Gastrocnemius medialis (tissue), 4 donors: ENCODE results near the gene KCNIP3. TPM values are rescaled to one million over a fixed set of nuclear protein-coding genes. Genes with fewer than 3 reads are reported as not detected.
A peak's percentile ranks its signal among the peaks of the same experiment; 100 is the strongest.

Experiments
- ATAC-seq, 2 donors: fragments of 150-250 bp; one replicate each; pipeline ENCODE4 v1.9.1; 2016
- DNase-seq, 2 donors: peaks; one replicate each; pipeline ENCODE4 v3.0.0-alpha.2; 2019
- H3K27ac ChIP-seq, 4 donors: fragments of 200-600 bp; sonication (generic); 1 replicate in 1 of 4; 2 replicates in 3 of 4; pipeline ENCODE4 v1.5.1; 2016 to 2018; ENCODE audit warnings: mild to moderate bottlenecking in 2 of 4, moderate library complexity in 1 of 4
- H3K27me3 ChIP-seq, 3 donors: fragments of 200-600 bp; sonication (generic) in 2 of 3; 1 replicate in 1 of 3; 2 replicates in 2 of 3; pipeline versions ENCODE4 v1.5.1 to v1.6.0; 2016 to 2019; ENCODE audit warnings: mild to moderate bottlenecking in 1 of 3, moderate library complexity in 1 of 3
- H3K36me3 ChIP-seq, 2 donors: fragments of 200-600 bp; sonication (generic) in 1 of 2; one replicate each; pipeline ENCODE4 v1.5.1; 2017 to 2018
- H3K4me1 ChIP-seq, 2 donors: fragments of 200-600 bp; sonication (generic) in 1 of 2; one replicate each; pipeline ENCODE4 v1.5.1; 2016 to 2017; ENCODE audit warnings: mild to moderate bottlenecking in 2 of 2
- H3K4me3 ChIP-seq, 4 donors: fragments of 200-600 bp; sonication (generic) in 3 of 4; 1 replicate in 1 of 4; 2 replicates in 3 of 4; pipeline ENCODE4 v1.5.1; 2016 to 2019; ENCODE audit warnings: mild to moderate bottlenecking in 2 of 4
- H3K9me3 ChIP-seq, 3 donors: fragments of 200-600 bp; sonication (generic) in 2 of 3; 1 replicate in 1 of 3; 2 replicates in 2 of 3; pipeline ENCODE4 v1.5.1; 2016 to 2019
- POLR2A ChIP-seq, 2 donors: fragments of 450-650 bp; IDR thresholded peaks; one replicate each; pipeline ENCODE4 v1.6.1; 2017; ENCODE audit warnings: antibody characterized with exemption in 2 of 2, mild to moderate bottlenecking in 2 of 2, moderate library complexity in 2 of 2
- in situ Hi-C, 4 donors: fragments of 200-750 bp; cut with MboI; loops; one replicate each; pipeline versions ENCODE4 v1.15.0 to v1.8.0; 2017; ENCODE audit warnings: low sequenced_read_pairs in 4 of 4
- intact Hi-C: fragments of 100-400 bp; cut with DNase I; formaldehyde crosslinking; loops from one replicate; pipeline ENCODE4 v1.15.1; 2023; ENCODE audit warnings: low total_unique reads
- total RNA-seq, 4 donors: library from RNA; depleted of rRNA; stranded (reverse); fragments of >200 nt; gene quantifications; one replicate each; pipeline versions ENCODE4 v1.1.0 to v1.2.3, GENCODE V29; 2016
- TF ChIP-seq, protein P1 (sequence below), 5 experiments: fragments of 450-650 bp in 3 of 5; fragments of 200-600 bp in 2 of 5; sonication (generic) in 2 of 5; IDR thresholded peaks in 4 of 5; conservative IDR thresholded peaks in 1 of 5; 1 replicate in 4 of 5; 2 replicates in 1 of 5; pipeline ENCODE4 v1.5.1; 2016 to 2019; ENCODE audit warnings: antibody characterized with exemption in 5 of 5, mild to moderate bottlenecking in 3 of 5, moderate library complexity in 3 of 5

KCNIP3 gene
- total RNA-seq, 4 donors from 2014 or later, result 0.55 to 2.9 (median 1.0) TPM

- DNase-seq (no peak), ATAC-seq (no peak)
- Histone ChIP-seq H3K4me1 (no peaks in the 10 kb centered on the region), H3K4me3 (no peak overlapping the region), H3K36me3 (no peaks in the 10 kb centered on the region), H3K27ac (no peak overlapping the region), H3K27me3 (no peaks in the 10 kb centered on the region), H3K9me3 (no peaks in the 10 kb centered on the region)
- intact Hi-C loops, result no loop called here
- TF ChIP-seq POLR2A (IDR thresholded peaks at IDR 0.05), result no peak
- TF ChIP-seq, protein P1, sequence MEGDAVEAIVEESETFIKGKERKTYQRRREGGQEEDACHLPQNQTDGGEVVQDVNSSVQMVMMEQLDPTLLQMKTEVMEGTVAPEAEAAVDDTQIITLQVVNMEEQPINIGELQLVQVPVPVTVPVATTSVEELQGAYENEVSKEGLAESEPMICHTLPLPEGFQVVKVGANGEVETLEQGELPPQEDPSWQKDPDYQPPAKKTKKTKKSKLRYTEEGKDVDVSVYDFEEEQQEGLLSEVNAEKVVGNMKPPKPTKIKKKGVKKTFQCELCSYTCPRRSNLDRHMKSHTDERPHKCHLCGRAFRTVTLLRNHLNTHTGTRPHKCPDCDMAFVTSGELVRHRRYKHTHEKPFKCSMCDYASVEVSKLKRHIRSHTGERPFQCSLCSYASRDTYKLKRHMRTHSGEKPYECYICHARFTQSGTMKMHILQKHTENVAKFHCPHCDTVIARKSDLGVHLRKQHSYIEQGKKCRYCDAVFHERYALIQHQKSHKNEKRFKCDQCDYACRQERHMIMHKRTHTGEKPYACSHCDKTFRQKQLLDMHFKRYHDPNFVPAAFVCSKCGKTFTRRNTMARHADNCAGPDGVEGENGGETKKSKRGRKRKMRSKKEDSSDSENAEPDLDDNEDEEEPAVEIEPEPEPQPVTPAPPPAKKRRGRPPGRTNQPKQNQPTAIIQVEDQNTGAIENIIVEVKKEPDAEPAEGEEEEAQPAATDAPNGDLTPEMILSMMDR (IDR thresholded peaks at IDR 0.05 in 4 of 5, conservative IDR thresholded peaks at IDR 0.05 in 1 of 5), result no peak
- in situ Hi-C loops, result no loop called here
Measured at GRCh38 chr2:95361216-95361980, 64.3 kb downstream of the KCNIP3 start.

DNA sequence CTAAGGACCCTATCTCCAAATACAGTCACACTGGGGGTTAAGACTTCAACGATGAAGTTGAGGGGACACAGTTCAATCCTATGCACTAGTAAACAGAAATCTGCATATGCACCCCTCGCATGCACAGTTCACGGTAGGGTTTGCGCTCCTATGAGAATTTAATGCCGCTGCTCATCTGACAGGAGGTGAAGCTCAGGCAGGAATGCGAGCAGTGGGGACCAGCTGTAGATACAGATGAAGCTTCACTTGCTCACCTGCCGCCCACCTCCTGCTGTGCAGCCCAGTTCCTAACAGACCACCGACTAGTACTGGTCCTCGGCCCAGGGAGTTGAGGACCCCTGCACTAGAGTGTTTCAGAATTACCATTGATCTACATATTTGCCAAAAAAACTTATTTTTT, 65.3 kb downstream of the KCNIP3 start:
- in situ Hi-C loops (no loop called here), intact Hi-C loops (no loop called here)
- ATAC-seq, result no peak
- TF ChIP-seq, protein P1 (IDR thresholded peaks at IDR 0.05 in 4 of 5, conservative IDR thresholded peaks at IDR 0.05 in 1 of 5), result no peak
- TF ChIP-seq POLR2A (IDR thresholded peaks at IDR 0.05), result no peak
- Histone ChIP-seq H3K27me3 (no peaks in the 10 kb centered on the region), H3K9me3 (no peaks in the 10 kb centered on the region), H3K27ac (no peak overlapping the region), H3K4me1 (no peaks in the 10 kb centered on the region), H3K4me3 (no peak overlapping the region), H3K36me3 (no peaks in the 10 kb centered on the region)
- DNase-seq, result no peak

GRCh38 chr2:95366514-95366913, 69.4 kb downstream of the KCNIP3 start:
- TF ChIP-seq, protein P1 (IDR thresholded peaks at IDR 0.05 in 4 of 5, conservative IDR thresholded peaks at IDR 0.05 in 1 of 5), result no peak
- no peak for TF ChIP-seq POLR2A (IDR thresholded peaks at IDR 0.05)
- intact Hi-C loops, result no loop called here
- DNase-seq (no peak), ATAC-seq (no peak)
- Histone ChIP-seq H3K4me1 (no peaks in the 10 kb centered on the region), H3K4me3 (no peak overlapping the region), H3K27ac (no peak overlapping the region), H3K9me3 (no peaks in the 10 kb centered on the region), H3K27me3 (no peaks in the 10 kb centered on the region), H3K36me3 (no peaks in the 10 kb centered on the region)
- in situ Hi-C loops, result no loop called here

DNA sequence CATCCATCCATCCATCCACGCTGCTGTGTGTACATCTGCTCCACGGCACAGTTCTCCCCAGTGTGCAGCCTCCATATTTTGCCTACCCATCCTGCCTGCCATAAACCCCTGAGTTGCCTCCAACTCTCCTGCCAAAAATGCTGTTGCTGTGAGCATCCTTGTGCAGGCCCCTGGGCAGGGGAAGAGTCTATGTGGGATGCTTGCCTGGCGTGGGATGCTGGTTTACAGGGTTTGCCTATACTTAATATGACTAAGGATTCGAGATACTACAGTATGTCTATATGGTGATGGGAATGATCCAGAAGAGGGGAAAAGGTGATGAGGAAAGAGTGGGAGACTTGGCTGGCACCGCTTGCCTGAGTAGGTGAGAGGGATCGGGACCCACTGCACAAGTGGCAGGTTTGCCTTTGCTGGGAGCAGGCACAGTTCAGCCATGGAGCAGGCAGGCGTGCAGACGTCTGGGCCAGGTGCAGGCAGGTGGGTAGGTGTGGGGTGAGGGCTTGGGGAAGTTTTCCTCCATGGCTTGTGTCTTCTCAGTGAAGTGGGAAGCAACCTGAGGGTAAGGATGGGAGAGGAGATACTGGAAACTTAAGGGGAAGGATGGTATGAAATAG, 75.2 kb downstream of the KCNIP3 start:
- DNase-seq (peak in 1 of 2 donors; percentile 1), ATAC-seq (no peak)
- no peaks in the 10 kb centered on the region for H3K9me3 ChIP-seq
- H3K27me3 ChIP-seq, result no peaks in the 10 kb centered on the region
- intact Hi-C loops (no loop called here), in situ Hi-C loops (no loop called here)
- H3K4me3 ChIP-seq, result no peak overlapping the region
- TF ChIP-seq POLR2A (IDR thresholded peaks at IDR 0.05), result no peak
- TF ChIP-seq, protein P1 (IDR thresholded peaks at IDR 0.05 in 4 of 5, conservative IDR thresholded peaks at IDR 0.05 in 1 of 5), result no peak
- no peaks in the 10 kb centered on the region for H3K4me1 ChIP-seq
- no peaks in the 10 kb centered on the region for H3K36me3 ChIP-seq
- no peak overlapping the region for H3K27ac ChIP-seq
